SU-DHL-6 (cell line): Measurements from ENCODE around the gene SELENOT.

Source experiments
- H2AFZ ChIP-seq: fragments of 200-600 bp; sonication (generic); 2 replicates; pipeline ENCODE4 v1.6.1; 2014; ENCODE audit warnings: low read depth, mild to moderate bottlenecking, moderate library complexity, mixed read lengths, antibody characterized with exemption, low read length; ENCODE audit not compliant: severe bottlenecking
- H3F3A ChIP-seq: fragments of 200-600 bp; shearing (Covaris generic); 2 replicates; pipeline ENCODE4 v1.6.0; 2016; ENCODE audit warnings: antibody characterized with exemption, mild to moderate bottlenecking; ENCODE audit not compliant: insufficient read depth
- H3K27ac ChIP-seq: fragments of 200-600 bp; sonication (generic); 2 replicates; pipeline ENCODE4 v1.5.1; 2016; ENCODE audit warnings: low read depth, mild to moderate bottlenecking, low read length, moderate library complexity, mixed read lengths
- H3K27me3 ChIP-seq: fragments of 200-600 bp; sonication (generic), shearing (Covaris generic); 2 replicates; pipeline ENCODE4 v1.6.0; 2014; ENCODE audit warnings: mild to moderate bottlenecking, low read length
- H3K36me3 ChIP-seq: fragments of 200-600 bp; sonication (generic); 2 replicates; pipeline ENCODE4 v1.6.1; 2014; ENCODE audit warnings: mild to moderate bottlenecking, low read length, mixed read lengths
- H3K4me2 ChIP-seq: fragments of 300-600, 200-600 bp; shearing (Covaris generic), sonication (generic); 2 replicates; pipeline ENCODE4 v1.6.0; 2014; ENCODE audit warnings: low read length, low read depth, mild to moderate bottlenecking; ENCODE audit not compliant: poor library complexity, severe bottlenecking
- H3K4me3 ChIP-seq: fragments of 200-600 bp; sonication (generic); 2 replicates; pipeline ENCODE4 v1.5.1; 2014; ENCODE audit warnings: antibody characterized with exemption, low read length, mild to moderate bottlenecking, mixed read lengths; ENCODE audit not compliant: insufficient read depth, poor library complexity, severe bottlenecking
- H3K79me2 ChIP-seq: fragments of 200-600 bp; sonication (generic); 2 replicates; pipeline ENCODE4 v1.6.1; 2014; ENCODE audit warnings: mild to moderate bottlenecking, low read length, moderate library complexity; ENCODE audit not compliant: insufficient read depth
- H3K9ac ChIP-seq: fragments of 200-600 bp; sonication (generic); 2 replicates; pipeline ENCODE4 v1.7.0; 2014; ENCODE audit warnings: mild to moderate bottlenecking, low read length
- H3K9me2 ChIP-seq: fragments of 200-600 bp; sonication (generic); replicated peaks from 2 replicates; pipeline ENCODE4 v1.6.1; 2014; ENCODE audit warnings: low read length; ENCODE audit not compliant: insufficient read depth
- H3K9me3 ChIP-seq: fragments of 200-600 bp; sonication (generic); 2 replicates; pipeline ENCODE4 v1.6.1; 2014; ENCODE audit warnings: low read length, mixed read lengths; ENCODE audit not compliant: insufficient read depth
- H4K20me1 ChIP-seq: fragments of 200-600 bp; sonication (generic); 2 replicates; pipeline ENCODE4 v1.6.1; 2014; ENCODE audit warnings: low read depth, mild to moderate bottlenecking, antibody characterized with exemption, low read length, moderate library complexity, mixed read lengths
- CTCF ChIP-seq: fragments of 200-600 bp; sonication (generic); IDR thresholded peaks from one replicate; pipeline ENCODE4 v1.5.1; 2017; ENCODE audit warnings: antibody characterized with exemption, mild to moderate bottlenecking, low read length, moderate library complexity; ENCODE audit not compliant: insufficient read depth, poor library complexity, severe bottlenecking
- EZH2phosphoT487 ChIP-seq: fragments of 200-600 bp; sonication (generic), shearing (Covaris generic); conservative IDR thresholded peaks from 2 replicates; pipeline ENCODE4 v1.6.1; 2018; ENCODE audit warnings: mild to moderate bottlenecking, antibody characterized with exemption, low read length, moderate library complexity, mixed read lengths

Gene SELENOT

GRCh38 chr3:150588027-150588830, 14.9 kb upstream of the SELENOT start:
- no peak overlapping the region for H3K4me3 ChIP-seq
- peaks cover 20% of the 10 kb centered on the region for H3K36me3 ChIP-seq
- H3K9ac ChIP-seq, result no peak overlapping the region
- no peak overlapping the region for H2AFZ ChIP-seq
- no peak for TF ChIP-seq CTCF
- TF ChIP-seq EZH2phosphoT487, result no peak
- peaks cover 34% of the 10 kb centered on the region for H3F3A ChIP-seq
- no peak overlapping the region for H3K4me2 ChIP-seq
- no peaks in the 10 kb centered on the region for H3K9me3 ChIP-seq
- H3K79me2 ChIP-seq, result peaks cover 34% of the 10 kb centered on the region
- H3K27me3 ChIP-seq, result no peaks in the 10 kb centered on the region
- H4K20me1 ChIP-seq, result peaks cover 3% of the 10 kb centered on the region; the same call in 1 of the 2 replicates
- H3K9me2 ChIP-seq, result no peaks in the 10 kb centered on the region
- H3K27ac ChIP-seq, result no peak overlapping the region

- no peaks in the 10 kb centered on the region for H3K9me2 ChIP-seq
- H3K27ac ChIP-seq, result no peak overlapping the region
- H3K36me3 ChIP-seq, result peaks cover 5% of the 10 kb centered on the region; the same call in 1 of the 2 replicates
- H3K79me2 ChIP-seq, result peaks cover 27% of the 10 kb centered on the region
- no peak for TF ChIP-seq CTCF
- TF ChIP-seq EZH2phosphoT487, result no peak
- H3K9me3 ChIP-seq, result no peaks in the 10 kb centered on the region
- no peak overlapping the region for H3K4me3 ChIP-seq
- no peak overlapping the region for H2AFZ ChIP-seq
- peaks cover 21% of the 10 kb centered on the region for H3F3A ChIP-seq
- H3K4me2 ChIP-seq, result no peak overlapping the region
- H3K9ac ChIP-seq, result no peak overlapping the region
- no peaks in the 10 kb centered on the region for H3K27me3 ChIP-seq
- H4K20me1 ChIP-seq, result peaks cover 3% of the 10 kb centered on the region; the same call in 1 of the 2 replicates
Measured at GRCh38 chr3:150589759-150590158, 13.4 kb upstream of the SELENOT start.

- H4K20me1 ChIP-seq, result peaks cover 3% of the 10 kb centered on the region; the same call in 1 of the 2 replicates
- no peak overlapping the region for H3K27ac ChIP-seq
- H3K9me3 ChIP-seq, result no peaks in the 10 kb centered on the region
- no peak overlapping the region for H3K4me3 ChIP-seq
- TF ChIP-seq CTCF (no peak), EZH2phosphoT487 (no peak)
- peaks cover 60% of the 10 kb centered on the region for H3K79me2 ChIP-seq
- no peak overlapping the region for H2AFZ ChIP-seq
- H3K36me3 ChIP-seq, result no peaks in the 10 kb centered on the region
- no peak overlapping the region for H3K4me2 ChIP-seq
- H3K9me2 ChIP-seq, result no peaks in the 10 kb centered on the region
- H3K9ac ChIP-seq, result no peak overlapping the region
- H3K27me3 ChIP-seq, result no peaks in the 10 kb centered on the region
- peaks cover 13% of the 10 kb centered on the region for H3F3A ChIP-seq
Measured at GRCh38 chr3:150594150-150594549, 9.0 kb upstream of the SELENOT start.
